C4-2B (cell line): Measurements from ENCODE around the gene NCOA6.

Source experiments
- CTCF ChIP-seq: fragments of 450-650 bp; conservative IDR thresholded peaks from 2 replicates; pipeline ENCODE4 v1.5.1; 2017; ENCODE audit warnings: mild to moderate bottlenecking
- ZFX ChIP-seq: fragments of 450-650 bp; IDR thresholded peaks from 2 replicates; pipeline ENCODE4 v1.6.1; 2017

GRCh38 chr20:34861386-34862084, 36.1 kb upstream of the NCOA6 start:
- no peak for TF ChIP-seq CTCF
- TF ChIP-seq ZFX, result no peak
